Osteocyte (in vitro differentiated cells): ENCODE data around the gene SEC24C. TPM values are rescaled to one million over a fixed set of nuclear protein-coding genes. Genes with fewer than 3 reads are reported as not detected.
A peak's percentile ranks its signal among the peaks of the same experiment; 100 is the strongest.

Source experiments
- DNase-seq: peaks from one replicate; pipeline ENCODE4 v3.0.0; 2021; ENCODE audit warnings: mixed read lengths; ENCODE audit not compliant: unreplicated experiment; ENCODE audit errors: extremely low spot score
- H3K27ac Mint-ChIP-seq: one replicate; pipeline ENCODE4 v1.8.0; 2021; ENCODE audit warnings: mild to moderate bottlenecking, mixed read lengths; ENCODE audit not compliant: unreplicated experiment
- H3K27me3 Mint-ChIP-seq: one replicate; pipeline ENCODE4 v1.8.0; 2021; ENCODE audit warnings: mixed read lengths; ENCODE audit not compliant: unreplicated experiment
- H3K36me3 Mint-ChIP-seq: one replicate; pipeline ENCODE4 v1.8.0; 2021; ENCODE audit warnings: mixed read lengths; ENCODE audit not compliant: unreplicated experiment
- H3K4me1 Mint-ChIP-seq: one replicate; pipeline ENCODE4 v1.8.0; 2021; ENCODE audit warnings: mixed read lengths; ENCODE audit not compliant: unreplicated experiment
- H3K4me3 Mint-ChIP-seq: one replicate; pipeline ENCODE4 v1.8.0; 2021; ENCODE audit warnings: mild to moderate bottlenecking, moderate library complexity, mixed read lengths; ENCODE audit not compliant: unreplicated experiment
- H3K9me3 Mint-ChIP-seq: one replicate; pipeline ENCODE4 v1.8.0; 2021; ENCODE audit warnings: mixed read lengths; ENCODE audit not compliant: unreplicated experiment
- CTCF ChIP-seq: fragments of 200-600 bp; sonication (generic); IDR thresholded peaks from 2 replicates; pipeline ENCODE4 v1.5.0; 2021; ENCODE audit warnings: antibody characterized with exemption, mild to moderate bottlenecking, moderate library complexity
- total RNA-seq: library from RNA; stranded (reverse); gene quantifications from 2 replicates; pipeline ENCODE4 v1.2.1, GENCODE V29; 2021

Gene SEC24C
- total RNA-seq, 1 donor from 2014 or later, result 64.2 TPM

GRCh38 chr10:73768881-73769280 lies 24.7 kb downstream of the SEC24C start:
- peaks cover 43% of the 10 kb centered on the region for H3K36me3 Mint-ChIP-seq

DNA sequence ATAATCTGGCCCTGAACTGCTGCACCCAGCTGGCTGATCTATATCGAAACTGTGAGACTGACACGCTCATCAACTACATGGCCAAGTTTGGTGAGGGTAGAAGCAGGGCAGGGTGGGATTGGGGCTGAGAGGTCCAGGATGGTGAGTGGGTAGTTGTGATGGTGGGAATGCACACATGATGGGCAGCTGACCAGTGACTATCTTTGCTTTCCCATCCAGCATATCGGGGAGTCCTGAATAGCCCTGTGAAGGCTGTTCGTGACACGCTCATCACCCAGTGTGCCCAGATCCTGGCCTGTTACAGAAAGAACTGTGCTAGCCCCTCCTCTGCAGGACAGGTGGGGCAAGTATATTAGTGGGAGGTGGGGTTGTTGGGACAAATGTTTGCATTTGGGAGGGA lies 25.2 kb downstream of the SEC24C start:
- TF ChIP-seq CTCF, result no peak
- Mint-ChIP-seq H3K4me1 (peaks cover 20% of the 10 kb centered on the region), H3K27me3 (no peaks in the 10 kb centered on the region), H3K4me3 (no peak overlapping the region), H3K27ac (peak overlapping the region; percentile 6), H3K9me3 (no peaks in the 10 kb centered on the region), H3K36me3 (peaks cover 41% of the 10 kb centered on the region)
- DNase-seq, result no peak

More at GRCh38 chr10:73768881-73769280, 24.7 kb downstream of the SEC24C start:
- Mint-ChIP-seq H3K4me1 (peaks cover 15% of the 10 kb centered on the region), H3K4me3 (no peak overlapping the region), H3K27ac (no peak overlapping the region), H3K9me3 (no peaks in the 10 kb centered on the region), H3K27me3 (no peaks in the 10 kb centered on the region)
- DNase-seq, result no peak
- no peak for TF ChIP-seq CTCF

DNA sequence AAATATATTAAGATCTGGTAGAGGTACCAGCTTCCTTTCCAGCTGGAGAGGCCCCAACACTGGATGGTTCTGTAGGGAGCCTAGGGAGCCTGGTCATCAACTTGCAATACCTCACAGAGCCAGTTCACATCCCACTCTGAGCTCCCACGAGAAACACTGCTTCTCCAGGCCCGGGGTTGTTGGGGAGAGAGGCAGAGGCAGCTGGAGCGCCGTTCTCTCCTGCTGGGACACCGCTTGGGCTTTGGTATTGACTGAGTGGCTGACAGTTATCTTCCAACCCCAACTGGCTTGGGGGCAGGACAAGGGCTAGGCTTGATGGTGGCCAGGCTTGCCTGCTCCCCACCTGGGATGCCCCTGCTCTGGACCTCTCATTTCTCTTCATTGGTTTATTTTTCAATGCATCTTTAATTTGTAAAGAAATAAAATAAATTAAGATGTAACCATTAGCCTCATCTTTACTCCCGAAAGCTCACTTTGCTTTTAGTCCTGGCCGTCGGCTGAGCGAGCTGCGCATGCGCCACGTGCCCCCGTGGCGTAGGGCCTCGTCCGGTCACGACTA lies 27.6 kb downstream of the SEC24C start:
- Mint-ChIP-seq H3K4me1 (peaks cover 35% of the 10 kb centered on the region), H3K4me3 (peak overlapping the region; percentile 90), H3K36me3 (peaks cover 31% of the 10 kb centered on the region), H3K27ac (peak overlapping the region; percentile 94), H3K9me3 (no peaks in the 10 kb centered on the region), H3K27me3 (no peaks in the 10 kb centered on the region)
- DNase-seq, result no peak
- TF ChIP-seq CTCF, result no peak

DNA sequence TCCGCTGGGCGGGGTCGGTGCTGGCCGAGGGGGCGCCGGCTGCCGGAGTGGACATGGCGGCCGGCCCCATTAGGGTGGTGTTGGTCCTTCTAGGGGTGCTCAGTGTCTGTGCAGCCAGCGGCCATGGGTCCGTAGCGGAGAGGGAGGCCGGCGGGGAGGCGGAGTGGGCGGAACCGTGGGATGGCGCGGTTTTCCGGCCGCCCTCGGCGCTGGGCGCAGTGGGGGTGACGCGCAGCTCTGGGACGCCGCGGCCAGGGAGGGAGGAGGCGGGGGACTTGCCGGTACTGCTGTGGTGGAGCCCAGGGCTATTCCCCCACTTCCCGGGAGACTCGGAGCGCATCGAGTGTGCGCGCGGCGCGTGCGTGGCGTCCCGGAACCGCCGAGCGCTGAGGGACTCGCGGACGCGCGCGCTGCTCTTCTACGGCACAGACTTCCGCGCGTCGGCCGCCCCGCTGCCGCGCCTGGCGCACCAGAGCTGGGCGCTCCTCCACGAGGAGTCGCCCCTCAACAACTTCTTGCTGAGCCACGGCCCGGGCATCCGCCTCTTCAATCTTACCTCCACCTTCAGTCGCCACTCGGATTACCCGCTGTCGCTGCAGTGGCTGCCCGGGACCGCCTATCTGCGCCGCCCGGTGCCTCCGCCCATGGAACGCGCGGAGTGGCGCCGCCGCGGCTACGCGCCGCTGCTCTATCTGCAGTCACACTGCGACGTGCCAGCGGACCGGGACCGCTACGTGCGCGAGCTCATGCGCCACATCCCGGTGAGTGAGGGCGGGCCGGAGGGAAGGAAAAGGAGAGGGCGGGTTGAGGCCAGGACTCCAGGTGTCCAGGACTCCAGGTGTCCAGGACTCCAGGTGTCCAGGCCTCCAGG lies 28.3 kb downstream of the SEC24C start:
- TF ChIP-seq CTCF, result peak; percentile 23
- Mint-ChIP-seq H3K27ac (peak overlapping the region; percentile 94), H3K9me3 (no peaks in the 10 kb centered on the region), H3K4me1 (peaks cover 35% of the 10 kb centered on the region), H3K4me3 (peak overlapping the region; percentile 90), H3K27me3 (no peaks in the 10 kb centered on the region), H3K36me3 (peaks cover 31% of the 10 kb centered on the region)
- peak; percentile 96 for DNase-seq

DNA sequence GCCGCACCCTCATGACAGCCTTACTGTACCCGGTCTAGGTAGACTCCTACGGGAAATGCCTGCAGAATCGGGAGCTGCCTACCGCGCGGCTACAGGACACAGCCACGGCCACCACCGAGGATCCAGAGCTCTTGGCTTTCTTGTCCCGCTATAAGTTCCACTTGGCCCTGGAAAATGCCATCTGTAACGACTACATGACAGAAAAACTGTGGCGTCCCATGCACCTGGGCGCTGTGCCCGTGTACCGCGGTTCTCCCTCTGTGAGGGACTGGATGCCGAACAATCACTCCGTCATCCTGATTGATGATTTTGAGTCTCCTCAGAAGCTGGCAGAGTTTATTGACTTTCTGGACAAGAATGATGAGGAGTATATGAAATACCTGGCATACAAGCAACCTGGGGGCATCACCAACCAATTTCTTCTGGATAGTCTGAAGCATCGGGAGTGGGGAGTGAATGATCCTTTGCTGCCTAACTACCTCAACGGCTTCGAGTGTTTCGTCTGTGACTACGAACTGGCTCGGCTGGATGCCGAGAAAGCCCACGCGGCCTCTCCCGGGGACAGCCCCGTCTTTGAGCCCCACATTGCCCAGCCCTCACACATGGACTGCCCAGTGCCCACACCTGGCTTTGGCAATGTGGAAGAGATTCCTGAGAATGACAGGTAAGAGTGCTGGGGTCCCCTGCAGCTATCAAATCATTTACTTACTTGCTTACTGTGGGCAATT lies 29.1 kb downstream of the SEC24C start:
- peak overlapping the region; percentile 94 for H3K27ac Mint-ChIP-seq
- H3K4me3 Mint-ChIP-seq, result peak overlapping the region; percentile 90
- no peaks in the 10 kb centered on the region for H3K9me3 Mint-ChIP-seq
- peaks cover 35% of the 10 kb centered on the region for H3K4me1 Mint-ChIP-seq
- DNase-seq, result no peak
- no peak for TF ChIP-seq CTCF
- no peaks in the 10 kb centered on the region for H3K27me3 Mint-ChIP-seq
- H3K36me3 Mint-ChIP-seq, result peaks cover 31% of the 10 kb centered on the region
